Measurements from ENCODE around the gene CCDC12. TPM values are rescaled to one million over a fixed set of nuclear protein-coding genes. Genes with fewer than 3 reads are reported as not detected.

CCDC12 gene
- total RNA-seq, 1 experiment from 2014 or later: 47.3 TPM

DNA sequence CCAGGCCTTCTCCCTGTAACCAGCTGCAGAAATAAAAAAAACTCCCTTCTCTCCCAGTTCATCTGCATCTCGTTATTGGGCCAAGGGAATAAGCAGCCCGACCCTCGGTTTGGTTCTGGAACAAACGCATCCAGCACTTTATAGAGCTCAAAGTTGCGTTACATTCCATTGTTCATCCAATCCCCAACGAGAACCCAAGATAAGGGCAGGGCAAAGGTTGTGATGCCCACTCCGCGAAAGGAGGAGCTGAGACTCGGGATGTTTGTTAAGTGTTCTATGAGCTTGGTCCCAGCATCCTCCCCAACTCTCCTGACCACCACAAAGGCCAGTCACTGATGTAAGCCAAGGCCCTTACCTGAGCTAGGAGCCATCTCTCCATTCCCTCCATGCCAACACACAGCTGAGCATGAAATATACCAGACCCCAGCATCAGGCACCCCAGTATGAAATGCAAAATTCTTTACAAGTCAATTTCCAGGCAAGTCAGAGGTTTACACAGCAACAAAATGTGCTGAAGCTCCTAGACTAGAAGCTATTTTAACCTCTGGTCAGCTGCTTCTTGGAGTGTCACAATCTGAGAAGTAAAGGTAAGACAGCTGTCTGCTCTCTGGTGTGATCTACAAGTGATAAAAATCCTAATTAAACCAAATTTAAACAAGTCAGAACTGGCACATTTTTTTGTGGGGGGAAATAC lies 17.9 kb downstream of the CCDC12 start:
- no TSS peak for BruUV-seq (replicated peaks)
- Mint-ChIP-seq H3K4me3 (ENCODE audit: low read depth, unreplicated experiment) (no peak overlapping the region), H3K27me3 (ENCODE audit: unreplicated experiment) (no peaks in the 10 kb centered on the region), H3K9me3 (ENCODE audit: low read depth, unreplicated experiment) (no peaks in the 10 kb centered on the region), H3K36me3 (ENCODE audit: insufficient read depth, unreplicated experiment) (peaks cover 37% of the 10 kb centered on the region), H3K4me1 (ENCODE audit: low read depth, unreplicated experiment) (peaks cover 79% of the 10 kb centered on the region), H3K27ac (ENCODE audit: unreplicated experiment) (peak overlapping the region; percentile 81)
- no peak for DNase-seq
- intact Hi-C loops (cut with micrococcal nuclease; ENCODE audit: unreplicated experiment): no loop called here
- CTCF ChIA-PET: interaction anchor here (1.1 kb wide), 1 partner anchor 15 kb away, joined by 3 read pairs; no protein-coding TSS in a partner anchor
- TF ChIP-seq, protein P1, sequence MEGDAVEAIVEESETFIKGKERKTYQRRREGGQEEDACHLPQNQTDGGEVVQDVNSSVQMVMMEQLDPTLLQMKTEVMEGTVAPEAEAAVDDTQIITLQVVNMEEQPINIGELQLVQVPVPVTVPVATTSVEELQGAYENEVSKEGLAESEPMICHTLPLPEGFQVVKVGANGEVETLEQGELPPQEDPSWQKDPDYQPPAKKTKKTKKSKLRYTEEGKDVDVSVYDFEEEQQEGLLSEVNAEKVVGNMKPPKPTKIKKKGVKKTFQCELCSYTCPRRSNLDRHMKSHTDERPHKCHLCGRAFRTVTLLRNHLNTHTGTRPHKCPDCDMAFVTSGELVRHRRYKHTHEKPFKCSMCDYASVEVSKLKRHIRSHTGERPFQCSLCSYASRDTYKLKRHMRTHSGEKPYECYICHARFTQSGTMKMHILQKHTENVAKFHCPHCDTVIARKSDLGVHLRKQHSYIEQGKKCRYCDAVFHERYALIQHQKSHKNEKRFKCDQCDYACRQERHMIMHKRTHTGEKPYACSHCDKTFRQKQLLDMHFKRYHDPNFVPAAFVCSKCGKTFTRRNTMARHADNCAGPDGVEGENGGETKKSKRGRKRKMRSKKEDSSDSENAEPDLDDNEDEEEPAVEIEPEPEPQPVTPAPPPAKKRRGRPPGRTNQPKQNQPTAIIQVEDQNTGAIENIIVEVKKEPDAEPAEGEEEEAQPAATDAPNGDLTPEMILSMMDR (IDR thresholded peaks at IDR 0.05; ENCODE audit: unreplicated experiment): no peak

DNA sequence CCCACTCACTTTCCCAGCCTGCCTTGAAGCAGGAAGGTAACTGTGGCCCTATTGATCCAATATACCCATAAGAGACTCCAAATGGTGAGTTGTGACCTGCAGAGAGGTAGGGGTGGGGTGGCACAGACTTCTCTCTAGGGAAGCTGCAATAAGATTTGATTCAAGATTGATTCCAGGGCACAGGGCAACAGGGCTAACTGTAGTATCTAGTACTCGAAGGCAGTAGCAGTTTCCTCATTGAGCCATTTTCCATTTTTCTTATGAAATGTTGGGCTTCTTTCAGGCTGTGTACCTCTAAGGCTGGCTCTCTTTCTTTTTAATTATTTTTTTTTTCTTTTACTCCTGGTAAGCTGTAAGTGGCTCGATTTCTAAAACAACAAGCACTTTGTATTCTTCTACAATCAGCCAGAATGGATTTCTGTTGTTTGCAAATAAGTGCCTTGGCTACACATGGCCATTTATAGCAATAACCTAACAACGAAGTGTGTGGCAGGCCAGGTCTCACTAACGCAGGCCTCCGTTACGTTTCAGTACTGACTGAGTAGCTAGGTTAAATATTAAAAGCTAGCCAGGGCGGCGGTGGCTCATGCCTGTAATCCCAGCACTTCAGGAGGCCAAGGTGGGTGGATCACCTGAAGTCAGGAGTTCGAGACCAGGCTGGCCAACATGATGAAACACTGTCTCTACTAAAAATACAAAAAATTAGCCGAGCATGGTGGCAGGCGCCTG lies 19.3 kb downstream of the CCDC12 start:
- TF ChIP-seq, protein P1 (IDR thresholded peaks at IDR 0.05; ENCODE audit: unreplicated experiment): no peak
- intact Hi-C loops (cut with micrococcal nuclease; ENCODE audit: unreplicated experiment): no loop called here
- no TSS peak for BruUV-seq (replicated peaks)
- H3K27me3 Mint-ChIP-seq (ENCODE audit: unreplicated experiment): no peaks in the 10 kb centered on the region
- H3K36me3 Mint-ChIP-seq (ENCODE audit: insufficient read depth, unreplicated experiment): peaks cover 35% of the 10 kb centered on the region
- H3K4me1 Mint-ChIP-seq (ENCODE audit: low read depth, unreplicated experiment): peaks cover 93% of the 10 kb centered on the region
- no peak for DNase-seq
- H3K9me3 Mint-ChIP-seq (ENCODE audit: low read depth, unreplicated experiment): no peaks in the 10 kb centered on the region
- H3K27ac Mint-ChIP-seq (ENCODE audit: unreplicated experiment): peak overlapping the region; percentile 39
- no peak overlapping the region for H3K4me3 Mint-ChIP-seq (ENCODE audit: low read depth, unreplicated experiment)
- CTCF ChIA-PET: interaction anchor here (0.7 to 1.1 kb wide), 3 partner anchors 13 to 27 kb away, joined by 3 to 8 read pairs (median 4); no protein-coding TSS in a partner anchor

DNA sequence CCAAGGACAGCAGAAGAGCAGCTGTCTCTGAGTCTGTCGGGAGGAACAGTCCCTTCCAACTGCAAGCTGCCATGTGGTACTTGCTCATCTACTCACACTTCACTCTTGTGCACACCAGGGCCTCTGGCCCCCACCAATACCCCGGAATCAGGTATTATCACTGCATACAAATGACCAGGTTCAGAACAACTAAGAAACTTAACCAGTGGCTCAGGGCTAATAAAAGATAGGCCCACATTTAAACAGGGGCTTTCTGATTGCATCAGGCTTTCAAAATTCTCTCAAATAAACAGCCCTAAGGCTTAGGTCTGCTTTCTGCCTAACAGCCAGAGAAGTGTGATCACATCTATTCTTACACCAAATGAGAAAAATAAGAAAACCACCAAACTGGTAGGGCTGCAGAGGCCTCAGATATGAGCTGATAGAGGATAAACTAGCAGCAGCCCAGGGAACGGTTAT lies 20.7 kb downstream of the CCDC12 start:
- Mint-ChIP-seq H3K9me3 (ENCODE audit: low read depth, unreplicated experiment) (no peaks in the 10 kb centered on the region), H3K4me3 (ENCODE audit: low read depth, unreplicated experiment) (no peak overlapping the region), H3K27me3 (ENCODE audit: unreplicated experiment) (no peaks in the 10 kb centered on the region), H3K4me1 (ENCODE audit: low read depth, unreplicated experiment) (peaks cover 88% of the 10 kb centered on the region), H3K27ac (ENCODE audit: unreplicated experiment) (no peak overlapping the region), H3K36me3 (ENCODE audit: insufficient read depth, unreplicated experiment) (peaks cover 28% of the 10 kb centered on the region)
- TF ChIP-seq, protein P1 (IDR thresholded peaks at IDR 0.05; ENCODE audit: unreplicated experiment): no peak
- BruUV-seq (replicated peaks): no TSS peak
- DNase-seq: no peak
- CTCF ChIA-PET: no interaction called here
- intact Hi-C loops (cut with micrococcal nuclease; ENCODE audit: unreplicated experiment): no loop called here

DNA sequence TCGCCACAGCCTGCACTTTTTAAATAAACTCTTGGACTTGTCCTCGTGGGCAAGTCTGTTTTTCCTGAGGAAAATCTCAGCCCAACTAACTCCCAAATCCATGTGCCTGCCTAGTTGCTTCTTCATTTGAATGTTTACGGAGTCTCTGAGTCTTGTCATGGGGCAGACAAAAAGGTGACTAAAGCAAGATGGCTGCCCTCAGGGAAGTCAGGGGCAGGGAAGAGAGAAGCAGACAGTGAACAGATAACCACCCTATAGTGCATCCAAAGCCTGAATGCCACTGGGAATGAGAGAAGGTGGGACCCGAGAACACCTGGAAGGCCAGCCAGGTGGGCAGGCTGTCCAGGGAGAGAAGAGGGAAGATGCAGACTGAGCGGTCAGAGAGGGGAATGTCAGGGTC lies 21.4 kb downstream of the CCDC12 start:
- CTCF ChIA-PET: no interaction called here
- Mint-ChIP-seq H3K4me1 (ENCODE audit: low read depth, unreplicated experiment) (peaks cover 81% of the 10 kb centered on the region), H3K4me3 (ENCODE audit: low read depth, unreplicated experiment) (no peak overlapping the region)

More for the DNA sequence above, 21.4 kb downstream of the CCDC12 start:
- TF ChIP-seq, protein P1 (IDR thresholded peaks at IDR 0.05; ENCODE audit: unreplicated experiment): no peak
- BruUV-seq (replicated peaks): no TSS peak
- Mint-ChIP-seq H3K9me3 (ENCODE audit: low read depth, unreplicated experiment) (no peaks in the 10 kb centered on the region), H3K27ac (ENCODE audit: unreplicated experiment) (no peak overlapping the region), H3K27me3 (ENCODE audit: unreplicated experiment) (no peaks in the 10 kb centered on the region), H3K36me3 (ENCODE audit: insufficient read depth, unreplicated experiment) (peaks cover 23% of the 10 kb centered on the region)
- intact Hi-C loops (cut with micrococcal nuclease; ENCODE audit: unreplicated experiment): no loop called here
- no peak for DNase-seq

All from Calu3 (cell line).